AML-193 (cell line): Measurements from ENCODE around the gene SPHK1.
"Not testable (repeated sequence)": the region's sequence is repeated elsewhere in the genome, so short reads cannot be mapped to it uniquely, and the experiment has no call there.

Experiments used
- DNase-seq, 2 experiments: peaks; one replicate each; lab custom pipeline; 2025; lab: John Stamatoyannopoulos, UW

SPHK1 gene

GRCh38 chr17:76384222-76384986 lies at the start of gene SPHK1:
TSS of gene SPHK1 (plus strand) at chr17:76384609. CDS start at chr17:76385645, 1,036 bp downstream.
- peak; percentile 63 to 70 for DNase-seq

- DNase-seq: no peak
Measured at GRCh38 chr17:76335716-76336381, 48.6 kb upstream of the SPHK1 start.

GRCh38 chr17:76336756-76337412 lies 47.5 kb upstream of the SPHK1 start:
- no peak for DNase-seq

GRCh38 chr17:76337413-76337777 lies 47.0 kb upstream of the SPHK1 start:
- DNase-seq: no peak

- DNase-seq: no peak
Measured at GRCh38 chr17:76341301-76341700, 43.1 kb upstream of the SPHK1 start.

- no peak for DNase-seq
Measured at GRCh38 chr17:76343106-76343505, 41.3 kb upstream of the SPHK1 start.

- DNase-seq: no peak
Measured at GRCh38 chr17:76345377-76345974, 38.9 kb upstream of the SPHK1 start.

- not testable (repeated sequence) for DNase-seq
Measured at GRCh38 chr17:76346936-76347335, 37.5 kb upstream of the SPHK1 start.

GRCh38 chr17:76350463-76350862 lies 33.9 kb upstream of the SPHK1 start:
- DNase-seq: no peak

- DNase-seq: no peak
Measured at GRCh38 chr17:76351526-76352071, 32.8 kb upstream of the SPHK1 start.

- DNase-seq: no peak
Measured at GRCh38 chr17:76353004-76353598, 31.3 kb upstream of the SPHK1 start.

- peak; percentile 92 to 95 for DNase-seq
Measured at GRCh38 chr17:76353599-76354316, 30.7 kb upstream of the SPHK1 start, which contains the start of gene PRPSAP1. TSS of gene PRPSAP1 (minus strand) at chr17:76353916. CDS start at chr17:76353703, 213 bp downstream.

GRCh38 chr17:76354317-76354729 lies 30.1 kb upstream of the SPHK1 start:
- no peak for DNase-seq

GRCh38 chr17:76354747-76355310 lies 29.6 kb upstream of the SPHK1 start:
- DNase-seq: peak; percentile 46 to 52

GRCh38 chr17:76356803-76357456 lies 27.5 kb upstream of the SPHK1 start:
- no peak for DNase-seq

- no peak for DNase-seq
Measured at GRCh38 chr17:76357597-76358158, 26.7 kb upstream of the SPHK1 start.

- DNase-seq: no peak
Measured at GRCh38 chr17:76359375-76359774, 25.0 kb upstream of the SPHK1 start.

GRCh38 chr17:76359776-76360175 lies 24.6 kb upstream of the SPHK1 start:
- not testable (repeated sequence) for DNase-seq

- DNase-seq: no peak
Measured at GRCh38 chr17:76360461-76360860, 23.9 kb upstream of the SPHK1 start.
